ENCODE data around the gene COLEC11. TPM values are rescaled to one million over a fixed set of nuclear protein-coding genes. Genes with fewer than 3 reads are reported as not detected.

Gene COLEC11
- total and polyA plus RNA-seq, 9 of the 15 experiments (the other 6 are each of a cell fraction or from before 2014, with no cell fraction given): 0.32 to 4.3 (median 1.8) TPM

DNA sequence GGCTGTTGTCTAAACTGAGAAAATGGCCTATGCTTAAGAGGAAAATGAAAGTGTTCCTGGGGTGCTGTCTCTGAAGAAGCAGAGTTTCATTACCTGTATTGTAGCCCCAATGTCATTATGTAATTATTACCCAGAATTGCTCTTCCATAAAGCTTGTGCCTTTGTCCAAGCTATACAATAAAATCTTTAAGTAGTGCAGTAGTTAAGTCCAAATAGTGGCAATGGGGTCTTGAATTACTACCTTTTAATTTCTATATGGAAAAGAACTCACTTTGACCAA lies 49.3 kb downstream of the COLEC11 start (continued):
- TF ChIP-seq KLF1 (tag; IDR thresholded peaks at IDR 0.05) (no peak), STAG1 (CRISPR knock-in tag; IDR thresholded peaks at IDR 0.05; ENCODE audit: borderline replicate concordance) (no peak), ZNF668 (CRISPR knock-in tag; IDR thresholded peaks at IDR 0.05) (no peak), SMAD4 (CRISPR knock-in tag; conservative IDR thresholded peaks at IDR 0.05) (no peak), ATF1 (CRISPR knock-in tag; IDR thresholded peaks at IDR 0.05) (no peak), ATF1 (tag; IDR thresholded peaks at IDR 0.05) (no peak), PRMT5 (CRISPR knock-in tag; IDR thresholded peaks at IDR 0.05) (no peak), HMGN3 (IDR thresholded peaks at IDR 0.05; ENCODE audit: borderline replicate concordance, extremely low read depth, insufficient read length, low read depth, low read length) (no peak)
- TF ChIP-seq, protein P1, sequence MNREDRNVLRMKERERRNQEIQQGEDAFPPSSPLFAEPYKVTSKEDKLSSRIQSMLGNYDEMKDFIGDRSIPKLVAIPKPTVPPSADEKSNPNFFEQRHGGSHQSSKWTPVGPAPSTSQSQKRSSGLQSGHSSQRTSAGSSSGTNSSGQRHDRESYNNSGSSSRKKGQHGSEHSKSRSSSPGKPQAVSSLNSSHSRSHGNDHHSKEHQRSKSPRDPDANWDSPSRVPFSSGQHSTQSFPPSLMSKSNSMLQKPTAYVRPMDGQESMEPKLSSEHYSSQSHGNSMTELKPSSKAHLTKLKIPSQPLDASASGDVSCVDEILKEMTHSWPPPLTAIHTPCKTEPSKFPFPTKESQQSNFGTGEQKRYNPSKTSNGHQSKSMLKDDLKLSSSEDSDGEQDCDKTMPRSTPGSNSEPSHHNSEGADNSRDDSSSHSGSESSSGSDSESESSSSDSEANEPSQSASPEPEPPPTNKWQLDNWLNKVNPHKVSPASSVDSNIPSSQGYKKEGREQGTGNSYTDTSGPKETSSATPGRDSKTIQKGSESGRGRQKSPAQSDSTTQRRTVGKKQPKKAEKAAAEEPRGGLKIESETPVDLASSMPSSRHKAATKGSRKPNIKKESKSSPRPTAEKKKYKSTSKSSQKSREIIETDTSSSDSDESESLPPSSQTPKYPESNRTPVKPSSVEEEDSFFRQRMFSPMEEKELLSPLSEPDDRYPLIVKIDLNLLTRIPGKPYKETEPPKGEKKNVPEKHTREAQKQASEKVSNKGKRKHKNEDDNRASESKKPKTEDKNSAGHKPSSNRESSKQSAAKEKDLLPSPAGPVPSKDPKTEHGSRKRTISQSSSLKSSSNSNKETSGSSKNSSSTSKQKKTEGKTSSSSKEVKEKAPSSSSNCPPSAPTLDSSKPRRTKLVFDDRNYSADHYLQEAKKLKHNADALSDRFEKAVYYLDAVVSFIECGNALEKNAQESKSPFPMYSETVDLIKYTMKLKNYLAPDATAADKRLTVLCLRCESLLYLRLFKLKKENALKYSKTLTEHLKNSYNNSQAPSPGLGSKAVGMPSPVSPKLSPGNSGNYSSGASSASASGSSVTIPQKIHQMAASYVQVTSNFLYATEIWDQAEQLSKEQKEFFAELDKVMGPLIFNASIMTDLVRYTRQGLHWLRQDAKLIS (CRISPR knock-in tag; IDR thresholded peaks at IDR 0.05): no peak
- TF ChIP-seq, protein P2, sequence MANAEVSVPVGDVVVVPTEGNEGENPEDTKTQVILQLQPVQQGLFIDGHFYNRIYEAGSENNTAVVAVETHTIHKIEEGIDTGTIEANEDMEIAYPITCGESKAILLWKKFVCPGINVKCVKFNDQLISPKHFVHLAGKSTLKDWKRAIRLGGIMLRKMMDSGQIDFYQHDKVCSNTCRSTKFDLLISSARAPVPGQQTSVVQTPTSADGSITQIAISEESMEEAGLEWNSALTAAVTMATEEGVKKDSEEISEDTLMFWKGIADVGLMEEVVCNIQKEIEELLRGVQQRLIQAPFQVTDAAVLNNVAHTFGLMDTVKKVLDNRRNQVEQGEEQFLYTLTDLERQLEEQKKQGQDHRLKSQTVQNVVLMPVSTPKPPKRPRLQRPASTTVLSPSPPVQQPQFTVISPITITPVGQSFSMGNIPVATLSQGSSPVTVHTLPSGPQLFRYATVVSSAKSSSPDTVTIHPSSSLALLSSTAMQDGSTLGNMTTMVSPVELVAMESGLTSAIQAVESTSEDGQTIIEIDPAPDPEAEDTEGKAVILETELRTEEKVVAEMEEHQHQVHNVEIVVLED (CRISPR knock-in tag; IDR thresholded peaks at IDR 0.05): no peak
